Neuronal stem cell (in vitro differentiated cells): ENCODE measurements around the gene SH3BP4.

ENCODE experiments used
- DNase-seq: peaks from one replicate; pipeline ENCODE4 v3.0.0-alpha.2; 2013; ENCODE audit warnings: low spot score
- H2AFZ ChIP-seq: one replicate; pipeline ENCODE4 v1.6.1; 2013; ENCODE audit warnings: mild to moderate bottlenecking, low read length, inconsistent platforms
- H2AK5ac ChIP-seq: 2 replicates; pipeline ENCODE4 v1.6.1; 2013; ENCODE audit warnings: low read depth, mild to moderate bottlenecking, inconsistent platforms, low read length, moderate library complexity, mixed read lengths
- H2BK120ac ChIP-seq: 2 replicates; pipeline ENCODE4 v1.6.1; 2013; ENCODE audit warnings: low read depth, mild to moderate bottlenecking, inconsistent platforms, low read length, moderate library complexity, mixed read lengths
- H2BK12ac ChIP-seq: one replicate; pipeline ENCODE4 v1.6.1; 2013; ENCODE audit warnings: low read length, inconsistent platforms
- H2BK15ac ChIP-seq: 2 replicates; pipeline ENCODE4 v1.6.1; 2013; ENCODE audit warnings: mild to moderate bottlenecking, low read length, inconsistent platforms, mixed read lengths
- H2BK5ac ChIP-seq: one replicate; pipeline ENCODE4 v1.6.1; 2013; ENCODE audit warnings: inconsistent platforms, mild to moderate bottlenecking, low read length, moderate library complexity
- H3K14ac ChIP-seq: one replicate; pipeline ENCODE4 v1.6.1; 2013; ENCODE audit warnings: low read length, inconsistent platforms
- H3K18ac ChIP-seq: 2 replicates; pipeline ENCODE4 v1.6.1; 2013; ENCODE audit warnings: low read length, inconsistent platforms
- H3K23ac ChIP-seq: 2 replicates; pipeline ENCODE4 v1.6.1; 2013; ENCODE audit warnings: low read depth, mild to moderate bottlenecking, mixed read lengths, low read length, inconsistent platforms; ENCODE audit not compliant: poor library complexity
- H3K27ac ChIP-seq: replicated peaks from 3 replicates; pipeline ENCODE4 v1.5.1; 2013; ENCODE audit warnings: low read length, inconsistent platforms
- H3K27me3 ChIP-seq, 3 experiments: 2 replicates each; pipeline ENCODE4 v1.6.1; 2013; ENCODE audit warnings: low read length in 3 of 3, mild to moderate bottlenecking in 2 of 3, inconsistent platforms in 1 of 3, low read depth in 1 of 3, mixed read lengths in 1 of 3, moderate library complexity in 1 of 3; ENCODE audit not compliant: control insufficient read depth in 3 of 3, insufficient read depth in 3 of 3
- H3K36me3 ChIP-seq, 2 donors: replicated peaks in 1 of 2; 2 replicates each; pipeline ENCODE4 v1.6.1; 2013; ENCODE audit warnings: low read length in 2 of 2; ENCODE audit not compliant: control insufficient read depth in 2 of 2, insufficient read depth in 2 of 2
- H3K4ac ChIP-seq: 2 replicates; pipeline ENCODE4 v1.6.1; 2013; ENCODE audit warnings: inconsistent platforms, mild to moderate bottlenecking, low read length, moderate library complexity
- H3K4me1 ChIP-seq, 2 donors: 1 replicate in 1 of 2; 2 replicates in 1 of 2; pipeline ENCODE4 v1.6.1; 2013; ENCODE audit warnings: low read length in 2 of 2, low read depth in 1 of 2; ENCODE audit not compliant: control insufficient read depth in 2 of 2, insufficient read depth in 1 of 2
- H3K4me2 ChIP-seq: one replicate; pipeline ENCODE4 v1.6.1; 2013; ENCODE audit warnings: mild to moderate bottlenecking, low read length, inconsistent platforms; ENCODE audit not compliant: insufficient read depth, poor library complexity, severe bottlenecking
- H3K4me3 ChIP-seq, 2 donors: 2 replicates each; pipeline ENCODE4 v1.5.1; 2013; ENCODE audit warnings: low read length in 2 of 2, mild to moderate bottlenecking in 2 of 2, inconsistent platforms in 1 of 2, moderate library complexity in 1 of 2
- H3K79me1 ChIP-seq: one replicate; pipeline ENCODE4 v1.6.1; 2013; ENCODE audit warnings: low read depth, mild to moderate bottlenecking, inconsistent platforms, low read length, moderate library complexity
- H3K9ac ChIP-seq: one replicate; pipeline ENCODE4 v1.6.1; 2013; ENCODE audit warnings: mild to moderate bottlenecking, low read depth, low read length, inconsistent platforms; ENCODE audit not compliant: poor library complexity
- H3K9me3 ChIP-seq, 2 donors: replicated peaks in 1 of 2; 2 replicates each; pipeline versions ENCODE3 to v1.6.1; 2013; ENCODE audit warnings: low read length in 2 of 2, mild to moderate bottlenecking in 2 of 2, inconsistent platforms in 1 of 2, low read depth in 1 of 2, mixed read lengths in 1 of 2, moderate library complexity in 1 of 2; ENCODE audit not compliant: control insufficient read depth in 2 of 2, insufficient read depth in 1 of 2
- H4K8ac ChIP-seq: one replicate; pipeline ENCODE4 v1.6.1; 2013; ENCODE audit warnings: low read depth, mild to moderate bottlenecking, inconsistent platforms, low read length, moderate library complexity
- H4K91ac ChIP-seq: one replicate; pipeline ENCODE4 v1.6.1; 2013; ENCODE audit warnings: low read length, low read depth, mild to moderate bottlenecking, inconsistent platforms; ENCODE audit not compliant: poor library complexity
- WGBS, 2 donors: extraction: QIAGEN DNeasy Blood & Tissue Kit; methylation state at CpG; one replicate each; pipeline ENCODE4 v1.1.7; 2013; ENCODE audit warnings: missing lambda C conversion rate in 2 of 2, mixed read lengths in 1 of 2; ENCODE audit not compliant: insufficient read length in 2 of 2, insufficient replicate concordance in 1 of 2; ENCODE audit errors: extremely low coverage in 2 of 2; 5-methylcytosine and 5-hydroxymethylcytosine counted together

The SH3BP4 gene

DNA sequence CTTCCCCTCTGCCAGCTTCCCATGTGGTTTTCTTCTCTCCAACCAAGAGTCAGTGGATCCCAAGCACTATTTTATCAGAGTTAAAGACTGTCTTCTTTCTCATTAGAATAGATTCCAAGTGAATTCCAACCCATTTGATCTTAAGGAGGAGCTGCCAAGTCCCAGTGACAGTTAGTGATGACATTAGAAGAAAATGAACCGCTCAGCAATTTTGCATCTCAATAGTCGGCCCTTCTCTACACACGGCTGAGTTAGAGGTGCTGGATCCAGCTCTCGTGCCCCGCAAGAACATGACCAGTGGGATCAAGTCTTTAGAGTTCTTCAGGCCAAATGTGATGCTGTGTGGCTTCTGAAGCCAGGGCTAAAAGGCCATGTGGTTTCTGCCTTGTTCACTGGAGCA lies 132.6 kb downstream of the SH3BP4 start:
- no peak overlapping the region for H3K4ac ChIP-seq
- DNase-seq: no peak
- H2BK15ac ChIP-seq: no peak overlapping the region
- H2BK120ac ChIP-seq: no peak overlapping the region
- H2BK5ac ChIP-seq: no peak overlapping the region
- WGBS, 2 donors: no CpG with 5 or more reads among the region's 5 CpGs
- no peak overlapping the region for H4K91ac ChIP-seq
- no peak overlapping the region for H3K23ac ChIP-seq
- H2BK12ac ChIP-seq: no peak overlapping the region
- no peak overlapping the region for H2AFZ ChIP-seq
- no peak overlapping the region for H3K18ac ChIP-seq
- H3K27me3 ChIP-seq: no peaks in the 10 kb centered on the region
- H3K4me2 ChIP-seq: no peak overlapping the region
- no peak overlapping the region for H3K9ac ChIP-seq
- peaks cover 22 to 27% of the 10 kb centered on the region in 2 donors for H3K4me1 ChIP-seq
- H3K79me1 ChIP-seq: no peaks in the 10 kb centered on the region
- no peak overlapping the region for H2AK5ac ChIP-seq
- H3K14ac ChIP-seq: no peak overlapping the region
- H4K8ac ChIP-seq: no peak overlapping the region
- H3K4me3 ChIP-seq: no peak overlapping the region
- no peak overlapping the region for H3K27ac ChIP-seq
- peaks cover 0 to 11% of the 10 kb centered on the region in 2 donors for H3K9me3 ChIP-seq
- no peaks in the 10 kb centered on the region for H3K36me3 ChIP-seq

DNA sequence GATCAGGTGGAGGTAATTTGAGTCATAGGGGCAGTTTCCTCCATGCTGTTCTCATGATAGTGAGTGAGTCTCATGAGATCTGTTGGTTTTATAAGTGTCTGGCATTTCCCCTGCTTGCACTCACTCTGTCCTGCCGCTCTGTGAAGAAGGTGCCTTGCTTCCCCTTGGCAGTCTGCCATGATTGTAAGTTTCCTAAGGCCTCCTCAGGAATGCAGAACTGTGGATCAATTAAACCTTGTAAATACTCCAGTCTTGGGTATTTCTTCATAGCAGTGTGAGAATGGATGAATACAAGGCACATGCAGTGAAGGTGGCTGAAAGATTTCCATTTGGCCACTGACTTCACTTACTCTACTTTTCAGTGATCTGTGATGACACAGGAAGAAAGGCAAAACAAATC lies 133.7 kb downstream of the SH3BP4 start:
- no peak overlapping the region for H2AK5ac ChIP-seq
- H3K27ac ChIP-seq: no peak overlapping the region
- H3K9me3 ChIP-seq: peaks cover 0 to 11% of the 10 kb centered on the region in 2 donors
- no peak overlapping the region for H2BK120ac ChIP-seq
- H3K4ac ChIP-seq: no peak overlapping the region
- H2BK5ac ChIP-seq: no peak overlapping the region
- H3K36me3 ChIP-seq: no peaks in the 10 kb centered on the region
- no peak overlapping the region for H2BK15ac ChIP-seq
- no peak overlapping the region for H3K14ac ChIP-seq
- H3K4me3 ChIP-seq: no peak overlapping the region
- no peak overlapping the region for H3K18ac ChIP-seq
- H4K8ac ChIP-seq: no peak overlapping the region
- H3K9ac ChIP-seq: no peak overlapping the region
- H3K27me3 ChIP-seq: no peaks in the 10 kb centered on the region
- no peak overlapping the region for H4K91ac ChIP-seq
- H2BK12ac ChIP-seq: no peak overlapping the region
- H3K4me1 ChIP-seq: peaks cover 22 to 29% of the 10 kb centered on the region in 2 donors
- H3K79me1 ChIP-seq: no peaks in the 10 kb centered on the region
- no CpG with 5 or more reads among the region's 1 CpG for WGBS, 2 donors
- no peak overlapping the region for H3K4me2 ChIP-seq
- H2AFZ ChIP-seq: no peak overlapping the region
- no peak for DNase-seq
- no peak overlapping the region for H3K23ac ChIP-seq

DNA sequence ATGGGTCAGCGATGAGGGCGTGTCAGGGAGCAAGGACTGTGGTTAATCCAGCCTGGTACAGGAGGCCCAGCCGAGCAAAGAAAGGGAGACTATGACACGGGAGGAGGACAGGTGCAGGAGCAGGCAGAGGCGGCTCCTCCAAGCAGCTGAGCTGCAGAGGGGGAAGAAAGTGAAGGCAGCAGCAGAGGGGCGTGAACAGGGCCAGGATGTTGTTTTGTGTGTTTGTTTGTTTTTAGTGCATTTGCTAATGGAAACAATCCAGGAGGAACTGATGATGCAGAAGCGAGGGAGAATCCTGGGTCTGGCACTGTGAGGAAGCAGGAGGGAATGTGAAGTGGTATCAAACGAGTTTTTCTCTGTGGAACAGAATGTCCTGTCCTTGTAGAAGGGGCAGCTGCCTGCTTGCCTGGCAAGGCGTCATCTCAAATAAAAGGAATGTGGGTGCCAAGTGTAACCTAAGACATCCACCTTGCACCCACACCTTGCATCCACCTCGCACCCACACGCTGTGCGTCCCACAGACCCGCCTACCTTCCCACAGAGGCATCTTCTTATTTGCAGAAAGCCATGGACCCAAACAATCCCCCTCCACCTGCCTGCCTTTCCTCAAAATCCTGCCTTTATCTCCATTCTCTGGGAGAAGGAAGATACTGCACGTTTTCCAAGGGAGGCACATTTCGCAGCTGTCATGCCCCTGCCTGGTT lies 134.8 kb downstream of the SH3BP4 start:
- Histone ChIP-seq H2BK120ac (no peak overlapping the region), H2BK15ac (peak overlapping the region; percentile 8), H3K18ac (peak overlapping the region; percentile 12), H2AFZ (no peak overlapping the region), H3K9me3 (peaks cover 0 to 7% of the 10 kb centered on the region in 2 donors), H2AK5ac (peak overlapping the region; percentile 9), H4K8ac (no peak overlapping the region), H3K14ac (no peak overlapping the region), H3K4me3 (no peak overlapping the region), H3K36me3 (no peaks in the 10 kb centered on the region), H2BK5ac (no peak overlapping the region), H3K9ac (no peak overlapping the region), H3K23ac (no peak overlapping the region), H3K79me1 (no peaks in the 10 kb centered on the region), H3K4ac (no peak overlapping the region), H2BK12ac (no peak overlapping the region), H3K27ac (no peak overlapping the region), H3K27me3 (no peaks in the 10 kb centered on the region), H3K4me1 (peaks cover 22 to 29% of the 10 kb centered on the region in 2 donors), H4K91ac (no peak overlapping the region), H3K4me2 (no peak overlapping the region)
- WGBS, 2 donors: no CpG with 5 or more reads among the region's 15 CpGs
- no peak for DNase-seq

DNA sequence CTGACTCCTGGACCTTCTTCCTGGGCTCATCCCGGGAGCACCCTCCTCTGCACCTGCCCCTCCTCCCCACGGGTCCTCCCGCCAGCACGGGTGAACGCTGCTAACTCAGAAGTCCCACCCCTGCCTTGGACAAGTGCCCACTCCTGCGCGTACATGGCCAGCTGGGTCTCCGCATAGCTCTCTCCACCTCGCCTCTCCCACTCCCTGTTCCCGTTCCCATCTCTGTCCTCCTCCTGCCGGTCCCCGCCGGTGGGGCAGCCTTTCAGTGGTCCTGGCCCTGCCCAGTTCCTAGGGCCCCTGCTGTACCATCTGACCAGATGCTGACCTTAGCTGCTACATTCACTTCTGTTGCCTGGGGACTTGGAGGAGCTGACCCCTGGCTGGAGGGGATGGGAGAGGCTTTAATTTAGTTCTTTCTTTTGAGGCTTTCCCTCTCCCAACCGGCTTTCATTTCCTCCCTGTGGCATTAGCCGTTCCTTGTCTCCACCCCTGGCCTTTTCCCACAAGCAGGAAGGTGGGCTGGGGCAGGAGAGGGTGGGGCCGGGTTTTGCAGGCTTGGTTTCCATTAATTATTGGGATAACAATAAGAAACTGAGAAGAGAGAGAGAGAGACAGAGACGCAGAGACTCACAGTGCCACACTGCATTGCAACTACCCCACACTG lies 136.1 kb downstream of the SH3BP4 start:
- Histone ChIP-seq H3K27ac (peak overlapping the region; percentile 42), H3K4me3 (peak overlapping the region; percentile 0 to 29)
- WGBS, 2 donors: no CpG with 5 or more reads among the region's 17 CpGs

More for the DNA sequence above, 136.1 kb downstream of the SH3BP4 start:
- Histone ChIP-seq H2BK12ac (peak overlapping the region; percentile 33), H3K14ac (no peak overlapping the region), H3K36me3 (no peaks in the 10 kb centered on the region), H2AFZ (peak overlapping the region; percentile 75), H4K91ac (no peak overlapping the region), H4K8ac (no peak overlapping the region), H2BK15ac (no peak overlapping the region), H3K18ac (peak overlapping the region; percentile 91), H3K27me3 (no peaks in the 10 kb centered on the region), H3K9ac (no peak overlapping the region), H2BK5ac (no peak overlapping the region), H2BK120ac (no peak overlapping the region), H3K23ac (no peak overlapping the region), H2AK5ac (no peak overlapping the region), H3K4me2 (no peak overlapping the region), H3K9me3 (peaks cover 0 to 7% of the 10 kb centered on the region in 2 donors), H3K4ac (no peak overlapping the region), H3K79me1 (no peaks in the 10 kb centered on the region), H3K4me1 (peaks cover 22 to 29% of the 10 kb centered on the region in 2 donors)
- no peak for DNase-seq
